MM.1S (cell line): Measurements from ENCODE around the gene SEC22A.

Experiments used
- EZH2phosphoT487 ChIP-seq: fragments of 300-600 bp; sonication (generic); IDR thresholded peaks from 2 replicates; pipeline ENCODE4 v1.6.1; 2018; ENCODE audit warnings: antibody characterized with exemption, low read length
- TF ChIP-seq, protein P1 (sequence below): fragments of 300-600 bp; sonication (generic); IDR thresholded peaks from 2 replicates; pipeline ENCODE4 v1.5.1; 2016; ENCODE audit warnings: antibody characterized with exemption, low read length, mixed read lengths

- TF ChIP-seq, protein P1, sequence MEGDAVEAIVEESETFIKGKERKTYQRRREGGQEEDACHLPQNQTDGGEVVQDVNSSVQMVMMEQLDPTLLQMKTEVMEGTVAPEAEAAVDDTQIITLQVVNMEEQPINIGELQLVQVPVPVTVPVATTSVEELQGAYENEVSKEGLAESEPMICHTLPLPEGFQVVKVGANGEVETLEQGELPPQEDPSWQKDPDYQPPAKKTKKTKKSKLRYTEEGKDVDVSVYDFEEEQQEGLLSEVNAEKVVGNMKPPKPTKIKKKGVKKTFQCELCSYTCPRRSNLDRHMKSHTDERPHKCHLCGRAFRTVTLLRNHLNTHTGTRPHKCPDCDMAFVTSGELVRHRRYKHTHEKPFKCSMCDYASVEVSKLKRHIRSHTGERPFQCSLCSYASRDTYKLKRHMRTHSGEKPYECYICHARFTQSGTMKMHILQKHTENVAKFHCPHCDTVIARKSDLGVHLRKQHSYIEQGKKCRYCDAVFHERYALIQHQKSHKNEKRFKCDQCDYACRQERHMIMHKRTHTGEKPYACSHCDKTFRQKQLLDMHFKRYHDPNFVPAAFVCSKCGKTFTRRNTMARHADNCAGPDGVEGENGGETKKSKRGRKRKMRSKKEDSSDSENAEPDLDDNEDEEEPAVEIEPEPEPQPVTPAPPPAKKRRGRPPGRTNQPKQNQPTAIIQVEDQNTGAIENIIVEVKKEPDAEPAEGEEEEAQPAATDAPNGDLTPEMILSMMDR = no peak
- no peak for TF ChIP-seq EZH2phosphoT487
These were observed 95.3 kb downstream of the SEC22A start for GRCh38 chr3:123296836-123297626.
